Lower leg skin (tissue), 3 donors: ENCODE measurements around the gene KRT3.

Experiments used
- CTCF ChIP-seq, 3 donors: fragments of 450-650 bp; IDR thresholded peaks; one replicate each; pipeline ENCODE4 v1.5.1; 2016; ENCODE audit warnings: antibody characterized with exemption in 3 of 3, mild to moderate bottlenecking in 3 of 3, moderate library complexity in 2 of 3
- POLR2A ChIP-seq, 2 donors: fragments of 450-650 bp; IDR thresholded peaks; one replicate each; pipeline ENCODE4 v1.6.1; 2016 to 2017; ENCODE audit warnings: antibody characterized with exemption in 2 of 2, mild to moderate bottlenecking in 1 of 2, moderate library complexity in 1 of 2

GRCh38 chr12:52788192-52788875 is 7.6 kb downstream of the KRT3 start:
- TF ChIP-seq CTCF (IDR thresholded peaks at IDR 0.05) (no peak), POLR2A (IDR thresholded peaks at IDR 0.05) (no peak)
